ENCODE results near the gene CDK4.

CDK4 gene

GRCh38 chr12:57772429-57773322 lies 20.6 kb upstream of the CDK4 start, which contains the start of gene EEF1AKMT3:
Gene EEF1AKMT3 (plus strand): TSS chr12:57772614. CDS start chr12:57772725, 111 bp downstream.
- in situ Hi-C loops (cut with MboI; ENCODE audit: low sequenced_read_pairs), result no loop called here

- in situ Hi-C loops (cut with MboI; ENCODE audit: low sequenced_read_pairs), result no loop called here
Measured at GRCh38 chr12:57771873-57772428, 19.8 kb upstream of the CDK4 start, which contains the start of gene METTL1. Gene METTL1 (minus strand): TSS chr12:57772105. CDS start chr12:57772083, 22 bp downstream.

GRCh38 chr12:57771236-57771872 lies 19.2 kb upstream of the CDK4 start:
- in situ Hi-C loops (cut with MboI; ENCODE audit: low sequenced_read_pairs), result no loop called here

DNA sequence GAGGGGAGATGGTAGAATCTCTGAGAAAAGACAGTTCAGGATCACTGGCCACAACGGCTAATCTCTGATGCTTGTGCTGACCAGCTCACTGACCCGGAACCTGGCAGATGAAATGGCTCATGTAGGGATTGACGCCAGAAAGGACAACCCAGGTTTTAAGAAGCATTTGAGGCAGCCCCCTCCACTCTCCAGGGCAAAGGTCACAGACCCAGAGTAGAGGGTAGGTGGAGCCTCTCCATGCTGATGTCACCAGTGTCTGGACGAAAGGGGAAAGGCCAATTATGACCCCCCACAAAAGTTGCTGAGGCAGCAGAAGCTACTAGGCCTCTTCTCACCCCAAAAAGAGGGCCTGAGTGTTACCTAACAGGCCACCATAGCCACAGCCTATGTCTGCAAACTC lies 18.6 kb upstream of the CDK4 start:
- in situ Hi-C loops (cut with MboI; ENCODE audit: low sequenced_read_pairs), result no loop called here

DNA sequence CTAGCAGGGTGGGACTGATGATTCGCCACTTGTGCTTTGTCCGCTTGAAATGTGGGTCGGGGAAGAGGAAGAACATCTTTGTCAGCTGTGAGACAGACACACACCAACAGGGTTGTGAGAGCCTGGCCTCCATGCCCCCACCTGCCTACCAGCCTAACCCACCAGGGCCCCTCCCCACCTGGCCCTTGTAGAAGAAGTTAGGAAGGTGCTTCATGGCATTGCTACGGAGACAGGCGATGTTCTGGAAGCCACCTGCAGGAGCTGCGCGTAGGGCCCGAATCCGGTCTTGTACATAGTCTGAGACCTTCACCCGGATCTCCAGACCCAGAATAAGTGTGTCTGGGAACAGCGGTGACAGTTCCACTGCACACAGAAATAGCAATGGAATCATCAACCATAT lies 17.5 kb upstream of the CDK4 start:
- in situ Hi-C loops (cut with MboI; ENCODE audit: low sequenced_read_pairs), result no loop called here

DNA sequence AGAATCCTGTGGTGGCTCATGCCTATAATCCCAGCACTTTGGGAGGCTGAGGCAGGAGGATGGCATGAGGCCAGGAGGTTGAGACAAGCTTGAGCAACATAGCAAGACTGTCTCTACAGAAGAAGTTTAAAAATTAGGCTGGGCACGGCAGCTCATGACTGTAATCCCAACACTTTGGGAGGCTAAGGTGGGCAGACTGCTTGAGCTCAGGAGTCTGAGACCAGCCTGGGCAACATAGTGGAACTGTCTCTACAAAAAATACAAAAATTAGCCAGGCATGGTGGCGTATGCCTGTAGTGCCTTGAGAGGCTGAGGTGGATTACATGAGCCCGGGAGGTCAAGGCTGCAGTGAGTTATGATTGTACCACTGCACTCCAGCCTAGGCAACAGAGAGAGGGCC lies 15.8 kb upstream of the CDK4 start:
- in situ Hi-C loops (cut with MboI; ENCODE audit: low sequenced_read_pairs), result no loop called here

DNA sequence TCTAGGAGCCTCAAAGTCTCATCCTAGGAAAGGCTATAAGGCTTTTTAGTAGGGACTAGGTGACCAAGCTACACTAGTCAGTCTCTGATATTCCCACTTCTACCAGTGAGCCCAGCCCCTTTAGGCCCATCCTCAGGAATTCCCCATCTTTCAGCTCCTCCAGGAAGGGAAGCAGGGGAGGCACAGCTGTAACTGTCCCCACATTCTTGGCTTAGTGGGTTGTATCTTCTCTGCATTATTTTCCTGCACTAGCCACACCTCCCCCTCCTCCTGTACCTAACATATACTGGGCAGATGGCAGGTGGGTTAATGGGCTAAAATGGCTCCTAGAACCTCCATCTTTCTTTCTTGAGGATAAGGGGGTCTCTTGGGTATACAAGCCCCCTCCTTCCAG lies 15.2 kb upstream of the CDK4 start:
- in situ Hi-C loops (cut with MboI; ENCODE audit: low sequenced_read_pairs), result no loop called here

- in situ Hi-C loops (cut with MboI; ENCODE audit: low sequenced_read_pairs), result no loop called here
Measured at GRCh38 chr12:57766464-57767304, 14.6 kb upstream of the CDK4 start, which contains the start of gene CYP27B1. Gene CYP27B1 (minus strand): TSS chr12:57767078. CDS start chr12:57767041, 37 bp downstream.

- in situ Hi-C loops (cut with MboI; ENCODE audit: low sequenced_read_pairs), result no loop called here
Measured at GRCh38 chr12:57765698-57766463, 13.8 kb upstream of the CDK4 start.

GRCh38 chr12:57765003-57765697 lies 13.0 kb upstream of the CDK4 start:
- in situ Hi-C loops (cut with MboI; ENCODE audit: low sequenced_read_pairs), result no loop called here

DNA sequence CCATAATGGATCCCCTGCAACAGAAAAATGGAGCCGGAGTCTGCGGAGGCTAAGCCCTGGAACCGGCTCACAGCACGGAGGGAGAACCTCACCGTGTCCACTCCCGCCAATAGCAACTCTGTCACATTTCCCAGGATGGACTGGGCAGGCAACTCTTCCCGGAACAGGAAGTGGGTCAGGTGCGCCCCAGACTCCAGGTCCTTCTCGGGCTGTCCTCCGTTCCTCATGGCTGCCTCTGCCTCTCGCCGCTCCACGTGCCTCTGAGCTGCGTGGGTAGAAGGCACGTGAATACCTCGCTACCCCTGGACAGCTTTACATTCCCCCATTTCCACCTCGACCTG lies 12.5 kb upstream of the CDK4 start:
- in situ Hi-C loops (cut with MboI; ENCODE audit: low sequenced_read_pairs), result no loop called here

- in situ Hi-C loops (cut with MboI; ENCODE audit: low sequenced_read_pairs), result no loop called here
Measured at GRCh38 chr12:57763881-57764661, 12.0 kb upstream of the CDK4 start.

- in situ Hi-C loops (cut with MboI; ENCODE audit: low sequenced_read_pairs), result no loop called here
Measured at GRCh38 chr12:57762463-57762862, 10.4 kb upstream of the CDK4 start.

GRCh38 chr12:57761391-57761998 lies 9.4 kb upstream of the CDK4 start:
- in situ Hi-C loops (cut with MboI; ENCODE audit: low sequenced_read_pairs), result no loop called here

- in situ Hi-C loops (cut with MboI; ENCODE audit: low sequenced_read_pairs), result no loop called here
Measured at GRCh38 chr12:57760347-57760982, 8.4 kb upstream of the CDK4 start.

- in situ Hi-C loops (cut with MboI; ENCODE audit: low sequenced_read_pairs), result no loop called here
Measured at GRCh38 chr12:57759360-57759980, 7.4 kb upstream of the CDK4 start.

- in situ Hi-C loops (cut with MboI; ENCODE audit: low sequenced_read_pairs), result no loop called here
Measured at GRCh38 chr12:57758552-57759359, 6.6 kb upstream of the CDK4 start.

All from HL-60/S4 (cell line).